Measurements from ENCODE around the gene TRNAU1AP.
A peak's percentile ranks its signal among the peaks of the same experiment; 100 is the strongest.
"Not testable (repeated sequence)": the region's sequence is repeated elsewhere in the genome, so short reads cannot be mapped to it uniquely, and the experiment has no call there.

The TRNAU1AP gene

DNA sequence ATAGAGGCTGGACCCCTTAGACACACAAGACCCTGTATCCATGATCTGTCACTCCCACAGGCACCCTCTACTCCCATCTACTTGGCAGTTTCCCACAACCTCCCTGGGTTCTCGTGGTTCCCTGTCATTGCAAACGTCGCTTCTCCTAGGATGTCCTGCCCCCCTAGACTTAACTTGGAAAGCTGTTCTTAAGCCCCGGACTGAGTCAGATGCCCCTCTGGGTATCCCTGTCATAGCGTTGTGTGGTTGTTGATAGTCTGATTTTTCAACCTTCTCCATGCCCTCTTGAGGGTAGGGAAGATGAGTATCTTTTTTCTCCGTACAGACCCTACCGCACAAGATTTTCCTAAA is 35.3 kb upstream of the TRNAU1AP start:
- TF ChIP-seq, protein P1, sequence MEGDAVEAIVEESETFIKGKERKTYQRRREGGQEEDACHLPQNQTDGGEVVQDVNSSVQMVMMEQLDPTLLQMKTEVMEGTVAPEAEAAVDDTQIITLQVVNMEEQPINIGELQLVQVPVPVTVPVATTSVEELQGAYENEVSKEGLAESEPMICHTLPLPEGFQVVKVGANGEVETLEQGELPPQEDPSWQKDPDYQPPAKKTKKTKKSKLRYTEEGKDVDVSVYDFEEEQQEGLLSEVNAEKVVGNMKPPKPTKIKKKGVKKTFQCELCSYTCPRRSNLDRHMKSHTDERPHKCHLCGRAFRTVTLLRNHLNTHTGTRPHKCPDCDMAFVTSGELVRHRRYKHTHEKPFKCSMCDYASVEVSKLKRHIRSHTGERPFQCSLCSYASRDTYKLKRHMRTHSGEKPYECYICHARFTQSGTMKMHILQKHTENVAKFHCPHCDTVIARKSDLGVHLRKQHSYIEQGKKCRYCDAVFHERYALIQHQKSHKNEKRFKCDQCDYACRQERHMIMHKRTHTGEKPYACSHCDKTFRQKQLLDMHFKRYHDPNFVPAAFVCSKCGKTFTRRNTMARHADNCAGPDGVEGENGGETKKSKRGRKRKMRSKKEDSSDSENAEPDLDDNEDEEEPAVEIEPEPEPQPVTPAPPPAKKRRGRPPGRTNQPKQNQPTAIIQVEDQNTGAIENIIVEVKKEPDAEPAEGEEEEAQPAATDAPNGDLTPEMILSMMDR (IDR thresholded peaks at IDR 0.05; ENCODE audit: low read depth, low read length, missing control alignments) = no peak
- DNase-seq (ENCODE audit: extremely low read depth, low read depth) = no peak
- H3K4me3 ChIP-seq (replicated peaks; ENCODE audit: low read depth, low read length) = peak overlapping the region; percentile 64

DNA sequence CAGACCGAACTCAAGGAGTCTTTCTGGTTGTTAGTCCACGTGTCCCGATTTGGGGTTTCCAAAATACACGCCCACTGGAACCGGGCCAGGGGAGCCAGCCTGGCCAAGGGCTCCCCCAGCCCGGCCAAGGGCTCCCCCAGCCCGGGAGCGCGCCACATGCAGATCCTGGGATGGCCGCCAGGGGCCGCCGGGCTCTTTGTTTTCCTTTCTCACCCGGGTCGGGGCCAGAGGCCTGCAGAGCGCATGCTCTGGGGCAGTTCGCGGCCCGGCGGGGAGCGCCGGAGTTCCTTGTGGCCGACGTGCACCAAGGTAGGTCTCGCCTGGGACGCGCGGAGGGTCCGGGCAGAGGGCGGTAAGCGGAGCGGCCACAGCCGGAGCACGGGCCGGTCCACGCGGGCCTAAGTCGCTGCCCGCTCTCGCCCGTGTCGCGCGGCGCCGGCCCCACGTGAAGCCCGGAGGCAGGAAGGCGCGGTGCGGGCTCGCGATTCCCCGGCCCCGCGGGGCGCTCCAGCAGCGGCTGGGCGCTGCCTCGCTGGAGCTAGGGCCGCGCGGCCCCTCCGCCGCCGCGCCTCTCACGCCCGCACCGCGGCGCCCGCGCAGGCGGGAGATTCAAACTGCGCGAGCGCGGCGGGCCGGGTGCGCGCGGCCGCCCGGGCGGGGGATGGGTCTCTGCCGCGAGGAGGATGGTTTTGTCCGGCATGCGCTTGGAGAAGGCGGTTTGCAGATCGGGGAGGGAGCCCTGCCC is 34.7 kb upstream of the TRNAU1AP start:
- peak overlapping the region; percentile 64 for H3K4me3 ChIP-seq (replicated peaks; ENCODE audit: low read depth, low read length)
- DNase-seq (ENCODE audit: extremely low read depth, low read depth) = no peak
- TF ChIP-seq, protein P1 (IDR thresholded peaks at IDR 0.05; ENCODE audit: low read depth, low read length, missing control alignments) = peak; percentile 95

DNA sequence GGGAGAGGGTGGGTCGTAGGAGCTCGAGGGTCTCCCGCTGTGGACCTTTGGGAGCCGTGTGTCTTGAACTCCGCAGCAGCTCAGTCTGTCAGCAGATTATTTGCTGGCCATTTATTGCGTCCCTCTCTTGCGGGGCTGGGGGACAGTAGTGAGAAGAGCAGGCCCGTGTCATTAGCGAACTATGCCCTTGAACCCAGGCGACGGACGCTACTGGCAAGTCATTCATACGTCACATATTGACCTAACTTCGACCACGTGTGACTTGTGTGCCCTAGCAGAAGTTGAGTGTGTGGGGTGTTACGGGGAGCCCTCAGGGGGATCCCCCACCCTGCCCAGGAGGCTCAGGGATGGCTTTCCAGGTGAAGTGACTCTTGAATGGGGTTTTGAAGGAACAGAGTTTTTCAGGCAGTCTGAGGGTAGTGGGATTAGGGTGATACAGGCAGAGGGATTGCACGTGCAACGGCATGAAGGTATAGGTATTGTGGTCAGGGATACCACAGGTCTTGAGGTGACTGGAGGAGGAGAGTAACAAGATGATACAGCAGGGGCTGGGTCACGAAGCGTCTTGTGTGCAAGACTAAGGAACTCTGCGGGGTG is 34.0 kb upstream of the TRNAU1AP start:
- DNase-seq (ENCODE audit: extremely low read depth, low read depth) = no peak
- peak overlapping the region; percentile 64 for H3K4me3 ChIP-seq (replicated peaks; ENCODE audit: low read depth, low read length)
- TF ChIP-seq, protein P1 (IDR thresholded peaks at IDR 0.05; ENCODE audit: low read depth, low read length, missing control alignments) = no peak

DNA sequence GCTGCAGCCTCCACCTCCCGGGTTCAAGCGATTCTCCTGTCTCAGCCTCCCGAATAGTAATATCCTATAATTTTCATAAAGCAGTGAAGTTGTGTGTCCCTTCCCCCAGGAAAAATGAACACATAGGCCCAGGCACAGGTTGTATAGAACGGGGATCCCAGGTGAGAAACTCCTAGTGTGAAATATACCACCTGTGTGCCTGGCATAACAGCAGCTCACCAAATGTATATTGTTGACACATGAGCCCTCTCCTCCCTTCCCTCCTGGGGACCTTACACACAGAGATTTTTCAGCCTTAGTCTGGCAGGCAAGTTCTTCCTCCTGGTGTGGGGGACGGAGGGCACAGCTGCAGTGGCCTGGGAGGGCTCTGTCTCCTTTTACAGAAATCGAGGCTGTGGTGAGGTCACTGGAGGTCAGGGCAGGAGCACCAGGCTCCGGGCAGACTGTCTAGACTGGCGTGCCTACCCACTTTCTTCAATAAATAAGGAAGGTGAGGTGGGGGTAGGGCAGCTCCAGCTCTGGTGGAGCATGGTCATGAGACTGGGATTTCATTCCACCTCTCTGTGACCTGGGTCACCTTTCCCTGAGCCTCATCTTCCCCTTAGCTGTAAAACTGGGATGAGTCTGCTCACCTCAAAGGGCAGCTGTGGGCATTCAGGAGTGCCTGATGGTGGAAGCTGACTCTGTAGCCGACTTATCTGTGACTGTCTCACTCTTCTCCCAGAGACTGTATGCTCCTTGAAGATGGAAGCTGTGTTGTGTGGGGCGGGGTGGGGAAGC is 32.7 kb upstream of the TRNAU1AP start:
- no peak for DNase-seq (ENCODE audit: extremely low read depth, low read depth)
- TF ChIP-seq, protein P1 (IDR thresholded peaks at IDR 0.05; ENCODE audit: low read depth, low read length, missing control alignments) = no peak
- peak overlapping the region; percentile 64 for H3K4me3 ChIP-seq (replicated peaks; ENCODE audit: low read depth, low read length)

DNA sequence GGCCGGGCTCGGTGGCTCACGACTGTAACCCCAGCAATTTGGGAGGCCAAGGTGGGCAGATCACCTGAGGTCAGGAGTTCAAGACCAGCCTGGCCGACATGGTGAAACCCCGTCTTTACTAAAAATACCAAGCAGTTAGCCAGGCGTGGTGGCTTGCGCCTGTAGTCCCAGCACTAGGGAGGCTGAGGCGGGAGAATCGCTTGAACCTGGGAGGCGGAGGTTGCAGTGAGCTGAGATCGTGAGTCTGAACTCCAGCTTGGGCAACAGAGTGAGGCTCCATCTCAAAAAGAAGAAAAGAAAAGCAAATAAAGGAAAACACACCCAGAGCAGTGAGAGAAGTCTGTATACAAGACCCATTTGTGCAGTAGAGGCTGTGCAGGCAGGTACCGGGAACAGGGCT is 32.1 kb upstream of the TRNAU1AP start:
- peak overlapping the region; percentile 64 for H3K4me3 ChIP-seq (replicated peaks; ENCODE audit: low read depth, low read length)
- not testable (repeated sequence) for DNase-seq (ENCODE audit: extremely low read depth, low read depth)

DNA sequence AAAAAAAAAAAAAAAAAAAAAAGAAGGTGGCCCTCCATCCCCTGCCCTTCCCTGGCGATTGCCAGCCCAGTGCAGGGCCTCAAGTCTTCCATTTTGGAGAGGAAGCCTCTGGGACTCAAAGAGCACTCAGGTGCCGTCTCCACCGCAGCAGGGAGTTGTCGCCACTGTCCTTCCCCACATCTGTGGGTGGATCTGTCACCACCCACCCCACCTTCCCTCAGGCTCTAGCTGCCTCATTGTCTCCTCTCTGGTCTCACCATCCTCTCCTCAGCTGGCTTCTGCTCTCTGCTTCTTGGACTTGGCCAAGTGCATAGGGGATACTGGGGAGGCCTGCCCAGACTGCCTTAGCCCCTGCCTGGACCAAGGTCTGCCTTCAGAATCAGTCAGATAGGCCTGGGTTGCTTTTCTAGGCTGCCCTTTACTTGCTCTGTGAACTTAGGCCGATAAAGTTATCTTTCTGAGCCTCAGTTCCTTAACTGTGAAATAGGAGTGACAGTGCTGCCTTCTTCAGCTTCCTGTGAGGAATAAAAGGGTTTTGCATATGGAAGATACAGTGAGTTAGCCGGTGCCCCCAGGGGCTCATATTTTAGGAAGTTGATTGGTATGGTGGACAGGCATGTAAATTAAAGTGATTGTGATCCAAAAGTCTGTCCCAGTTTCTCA is 31.3 kb upstream of the TRNAU1AP start:
- TF ChIP-seq, protein P1 (IDR thresholded peaks at IDR 0.05; ENCODE audit: low read depth, low read length, missing control alignments) = no peak
- no peak overlapping the region for H3K4me3 ChIP-seq (replicated peaks; ENCODE audit: low read depth, low read length)
- DNase-seq (ENCODE audit: extremely low read depth, low read depth) = no peak

DNA sequence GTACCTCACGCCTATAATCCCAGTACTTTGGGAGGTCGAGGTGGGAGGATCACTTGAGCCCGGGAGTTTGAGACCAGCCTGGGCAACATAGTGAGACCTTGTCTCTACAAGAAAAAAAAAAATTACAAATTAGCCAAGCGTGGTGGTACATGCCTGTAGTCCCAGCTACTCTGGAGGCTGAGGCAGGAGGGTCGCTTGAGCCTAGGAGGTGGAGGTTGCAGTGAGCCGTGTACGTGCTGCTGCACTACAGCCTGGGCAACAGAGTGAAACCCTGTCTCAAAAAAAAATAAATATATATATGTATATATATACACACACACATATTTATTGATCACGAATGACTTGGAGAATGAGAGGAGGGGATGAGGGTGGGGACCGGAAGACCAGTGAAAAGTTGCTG is 30.3 kb upstream of the TRNAU1AP start:
- not testable (repeated sequence) for DNase-seq (ENCODE audit: extremely low read depth, low read depth); H3K4me3 ChIP-seq (replicated peaks; ENCODE audit: low read depth, low read length)

DNA sequence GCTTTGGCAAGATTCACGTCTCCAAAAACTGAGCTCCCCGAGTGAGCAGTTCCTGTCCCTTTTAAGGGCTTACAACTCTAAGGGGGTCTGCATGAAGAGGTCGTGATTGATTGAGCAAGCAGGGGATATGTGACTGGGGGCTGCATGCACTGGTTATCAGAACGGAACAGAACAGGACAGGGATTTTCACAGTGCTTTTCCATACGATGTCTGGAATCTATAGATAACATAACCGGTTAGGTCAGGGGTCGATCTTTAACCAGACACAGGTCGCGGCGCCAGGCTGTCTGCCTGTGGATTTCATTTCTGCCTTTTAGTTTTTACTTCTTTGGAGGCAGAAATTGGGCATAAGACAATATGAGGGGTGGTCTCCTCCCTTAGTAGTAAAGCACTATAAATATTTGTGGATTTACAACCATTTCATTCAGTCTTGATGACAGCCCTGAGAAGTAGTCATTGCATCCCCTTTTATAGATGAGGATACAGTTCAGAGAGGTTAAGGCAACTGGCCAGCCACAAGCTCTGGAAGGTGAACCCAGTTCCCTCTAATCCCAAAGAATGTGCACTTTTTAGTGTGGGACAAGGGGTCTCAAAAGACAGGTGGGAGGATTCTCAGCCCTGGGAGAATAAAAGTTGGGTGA is 27.8 kb upstream of the TRNAU1AP start:
- H3K4me3 ChIP-seq (replicated peaks; ENCODE audit: low read depth, low read length); DNase-seq (ENCODE audit: extremely low read depth, low read depth): not testable (repeated sequence)

Measured in HFF-Myc (cell line).